LNCaP clone FGC (cell line): ENCODE data around the gene NUB1.

Experiments
- DNase-seq: peaks from one replicate; pipeline ENCODE4 v3.0.0-alpha.2; 2011; ENCODE audit warnings: low read depth
- H3K4me3 ChIP-seq: 2 replicates; pipeline ENCODE4 v1.5.1; 2011; ENCODE audit warnings: mild to moderate bottlenecking, low read depth, low read length, control low read depth
- CTCF ChIP-seq: IDR thresholded peaks from 2 replicates; pipeline ENCODE4 v1.5.1; 2012; ENCODE audit warnings: mild to moderate bottlenecking; ENCODE audit not compliant: control insufficient read depth, insufficient read depth; ENCODE audit errors: extremely low read depth

Gene NUB1

GRCh38 chr7:151366880-151367222 is 25.2 kb downstream of the NUB1 start:
- no peak for TF ChIP-seq CTCF
- no peak overlapping the region for H3K4me3 ChIP-seq
- no peak for DNase-seq

GRCh38 chr7:151367284-151367683 is 25.7 kb downstream of the NUB1 start:
- no peak for DNase-seq
- H3K4me3 ChIP-seq: no peak overlapping the region
- TF ChIP-seq CTCF: no peak

DNA sequence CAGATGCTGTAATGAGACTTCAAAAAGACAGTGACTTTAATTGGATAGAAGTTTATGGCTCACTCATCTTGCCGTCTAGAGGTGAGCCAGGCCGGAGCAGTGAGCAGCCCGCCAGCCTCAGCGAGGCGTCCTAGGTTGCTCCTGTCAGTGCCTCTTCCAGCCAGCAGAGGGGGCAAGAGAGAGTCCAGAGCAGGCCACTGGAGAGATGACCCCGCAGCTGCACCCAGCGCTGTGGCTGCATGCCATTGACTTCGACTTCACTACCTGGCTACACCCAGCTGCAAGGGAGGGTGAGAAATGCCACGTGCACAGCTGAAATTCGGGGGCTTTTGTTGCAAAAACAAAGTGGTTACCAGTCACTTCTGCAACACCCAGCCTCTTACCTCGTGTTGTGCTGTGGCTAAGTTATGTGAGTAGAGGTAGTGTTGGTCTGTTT is 26.5 kb downstream of the NUB1 start:
- peak; percentile 42 for DNase-seq
- TF ChIP-seq CTCF: peak; percentile 92

DNA sequence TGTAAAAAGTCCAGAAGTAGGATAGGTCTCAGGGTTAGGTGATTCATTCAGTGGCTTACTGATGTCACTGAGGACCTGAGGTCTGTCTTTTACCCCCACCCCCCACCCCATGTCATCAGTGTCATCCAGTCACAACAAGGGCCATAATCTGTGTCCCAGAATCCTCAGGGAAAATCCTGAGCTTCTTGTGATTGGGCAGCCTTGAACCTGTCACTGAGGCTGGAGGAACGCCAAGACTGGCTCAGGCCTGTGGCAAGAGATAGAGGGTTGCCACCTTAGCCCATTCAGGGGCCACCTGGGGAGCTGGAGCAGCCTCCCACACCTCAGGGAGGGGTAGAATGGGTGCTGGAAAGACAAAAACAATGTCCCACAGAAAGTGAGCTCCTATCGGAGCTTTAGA is 29.7 kb downstream of the NUB1 start:
- no peak overlapping the region for H3K4me3 ChIP-seq
- no peak for TF ChIP-seq CTCF
- no peak for DNase-seq

More for the DNA sequence above, 26.5 kb downstream of the NUB1 start:
- H3K4me3 ChIP-seq: no peak overlapping the region

GRCh38 chr7:151372612-151373265 is 31.1 kb downstream of the NUB1 start:
- H3K4me3 ChIP-seq: no peak overlapping the region
- no peak for TF ChIP-seq CTCF
- DNase-seq: no peak

- no peak for TF ChIP-seq CTCF
- DNase-seq: no peak
- no peak overlapping the region for H3K4me3 ChIP-seq
Measured at GRCh38 chr7:151373599-151373998, 32.0 kb downstream of the NUB1 start.

GRCh38 chr7:151374139-151374538 is 32.5 kb downstream of the NUB1 start:
- DNase-seq: no peak
- no peak overlapping the region for H3K4me3 ChIP-seq
- TF ChIP-seq CTCF: no peak
